ENCODE measurements around the gene S100G. TPM values are rescaled to one million over a fixed set of nuclear protein-coding genes. Genes with fewer than 3 reads are reported as not detected.
"Not testable (repeated sequence)": the region's sequence is repeated elsewhere in the genome, so short reads cannot be mapped to it uniquely, and the experiment has no call there.

Gene S100G
- total RNA-seq (2022) = not detected in 2 replicates
- Bru-seq, nascent RNA = not detected
- BruChase-seq, experiment 1, labeled RNA remaining after a 6-hour chase = not detected
- BruChase-seq, experiment 2, labeled RNA remaining after a 2-hour chase = not detected
- long read RNA-seq = 0 reads

- DNase-seq (ENCODE audit: unreplicated experiment) = no peak
- H3K9me3 Mint-ChIP-seq (ENCODE audit: unreplicated experiment) = no peaks in the 10 kb centered on the region
- no peak within 1 kb of the TSS for H3K4me3 Mint-ChIP-seq (ENCODE audit: unreplicated experiment)
- no peak for TF ChIP-seq CTCF (IDR thresholded peaks at IDR 0.05; ENCODE audit: unreplicated experiment)
- H3K27ac Mint-ChIP-seq (ENCODE audit: low read depth, unreplicated experiment) = no peak within 1 kb of the TSS
- H3K4me1 Mint-ChIP-seq (ENCODE audit: insufficient read depth, unreplicated experiment) = no peaks in the 10 kb centered on the region
- BruUV-seq (replicated peaks) = no TSS peak
- intact Hi-C loops (cut with micrococcal nuclease) = no loop called here
- H3K27me3 Mint-ChIP-seq (ENCODE audit: insufficient read depth, unreplicated experiment) = peaks cover 48% of the 10 kb centered on the region
- ChIA-PET POLR2A (interaction anchor here (1.4 kb wide), 1 partner anchor 47 kb away, joined by 3 read pairs; no protein-coding TSS in a partner anchor), CTCF (interaction anchor here (0.9 to 2.4 kb wide), 3 partner anchors 15 to 206 kb away, joined by 3 to 6 read pairs (median 6); no protein-coding TSS in a partner anchor)
- H3K36me3 Mint-ChIP-seq (ENCODE audit: insufficient read depth, unreplicated experiment) = peaks cover 7% of the 10 kb centered on the region
These were observed at the start of gene S100G for GRCh38 chrX:16649858-16650257. Gene S100G (plus strand): TSS chrX:16650158. CDS start chrX:16651007, 849 bp downstream.

GRCh38 chrX:16601885-16602284 lies 48.1 kb upstream of the S100G start:
- Mint-ChIP-seq H3K4me3 (ENCODE audit: unreplicated experiment) (no peak overlapping the region), H3K27me3 (ENCODE audit: insufficient read depth, unreplicated experiment) (peaks cover 17% of the 10 kb centered on the region), H3K4me1 (ENCODE audit: insufficient read depth, unreplicated experiment) (no peaks in the 10 kb centered on the region), H3K9me3 (ENCODE audit: unreplicated experiment) (no peaks in the 10 kb centered on the region), H3K36me3 (ENCODE audit: insufficient read depth, unreplicated experiment) (peaks cover 6% of the 10 kb centered on the region), H3K27ac (ENCODE audit: low read depth, unreplicated experiment) (no peak overlapping the region)
- no peak for TF ChIP-seq CTCF (IDR thresholded peaks at IDR 0.05; ENCODE audit: unreplicated experiment)
- ChIA-PET POLR2A (no interaction called here), CTCF (no interaction called here)
- no TSS peak for BruUV-seq (replicated peaks)
- intact Hi-C loops (cut with micrococcal nuclease) = no loop called here
- no peak for DNase-seq (ENCODE audit: unreplicated experiment)

- H3K27ac Mint-ChIP-seq (ENCODE audit: low read depth, unreplicated experiment); CTCF ChIA-PET; BruUV-seq (replicated peaks); H3K4me3 Mint-ChIP-seq (ENCODE audit: unreplicated experiment); H3K9me3 Mint-ChIP-seq (ENCODE audit: unreplicated experiment); H3K36me3 Mint-ChIP-seq (ENCODE audit: insufficient read depth, unreplicated experiment); POLR2A ChIA-PET; intact Hi-C loops (cut with micrococcal nuclease); DNase-seq (ENCODE audit: unreplicated experiment); H3K4me1 Mint-ChIP-seq (ENCODE audit: insufficient read depth, unreplicated experiment): not testable (repeated sequence)
- H3K27me3 Mint-ChIP-seq (ENCODE audit: insufficient read depth, unreplicated experiment) = peaks cover 17% of the 10 kb centered on the region
These were observed 46.7 kb upstream of the S100G start for GRCh38 chrX:16603235-16603634.

GRCh38 chrX:16603822-16604221 lies 46.1 kb upstream of the S100G start:
- CTCF ChIA-PET = no interaction called here
- H3K9me3 Mint-ChIP-seq (ENCODE audit: unreplicated experiment) = no peaks in the 10 kb centered on the region
- peak; percentile 7 for DNase-seq (ENCODE audit: unreplicated experiment)
- intact Hi-C loops (cut with micrococcal nuclease) = no loop called here
- no peaks in the 10 kb centered on the region for H3K4me1 Mint-ChIP-seq (ENCODE audit: insufficient read depth, unreplicated experiment)
- H3K27me3 Mint-ChIP-seq (ENCODE audit: insufficient read depth, unreplicated experiment) = peaks cover 17% of the 10 kb centered on the region
- no peak overlapping the region for H3K4me3 Mint-ChIP-seq (ENCODE audit: unreplicated experiment)
- BruUV-seq (replicated peaks) = no TSS peak
- H3K27ac Mint-ChIP-seq (ENCODE audit: low read depth, unreplicated experiment) = no peak overlapping the region
- no peak for TF ChIP-seq CTCF (IDR thresholded peaks at IDR 0.05; ENCODE audit: unreplicated experiment)
- POLR2A ChIA-PET = no interaction called here
- peaks cover 6% of the 10 kb centered on the region for H3K36me3 Mint-ChIP-seq (ENCODE audit: insufficient read depth, unreplicated experiment)

- no peaks in the 10 kb centered on the region for H3K9me3 Mint-ChIP-seq (ENCODE audit: unreplicated experiment)
- no peak for DNase-seq (ENCODE audit: unreplicated experiment)
- H3K27me3 Mint-ChIP-seq (ENCODE audit: insufficient read depth, unreplicated experiment) = peaks cover 17% of the 10 kb centered on the region
- intact Hi-C loops (cut with micrococcal nuclease) = no loop called here
- no peak overlapping the region for H3K27ac Mint-ChIP-seq (ENCODE audit: low read depth, unreplicated experiment)
- no peak for TF ChIP-seq CTCF (IDR thresholded peaks at IDR 0.05; ENCODE audit: unreplicated experiment)
- no peaks in the 10 kb centered on the region for H3K4me1 Mint-ChIP-seq (ENCODE audit: insufficient read depth, unreplicated experiment)
- no TSS peak for BruUV-seq (replicated peaks)
- no peak overlapping the region for H3K4me3 Mint-ChIP-seq (ENCODE audit: unreplicated experiment)
- ChIA-PET POLR2A (no interaction called here), CTCF (no interaction called here)
- peaks cover 6% of the 10 kb centered on the region for H3K36me3 Mint-ChIP-seq (ENCODE audit: insufficient read depth, unreplicated experiment)
These were observed 45.6 kb upstream of the S100G start for GRCh38 chrX:16604337-16604736.
